DMS153 treated with DMSO at 0.1 percent for 48 hours (cell line): ENCODE results near the gene LAMA3.

Experiments
- DNase-seq: peaks from one replicate; lab custom pipeline; 2025; ENCODE audit not compliant: unreplicated experiment; lab: John Stamatoyannopoulos, UW

The LAMA3 gene

GRCh38 chr18:23897291-23897690 is 208.0 kb downstream of the LAMA3 start:
- no peak for DNase-seq

GRCh38 chr18:23897733-23898132 is 208.5 kb downstream of the LAMA3 start:
- no peak for DNase-seq

DNA sequence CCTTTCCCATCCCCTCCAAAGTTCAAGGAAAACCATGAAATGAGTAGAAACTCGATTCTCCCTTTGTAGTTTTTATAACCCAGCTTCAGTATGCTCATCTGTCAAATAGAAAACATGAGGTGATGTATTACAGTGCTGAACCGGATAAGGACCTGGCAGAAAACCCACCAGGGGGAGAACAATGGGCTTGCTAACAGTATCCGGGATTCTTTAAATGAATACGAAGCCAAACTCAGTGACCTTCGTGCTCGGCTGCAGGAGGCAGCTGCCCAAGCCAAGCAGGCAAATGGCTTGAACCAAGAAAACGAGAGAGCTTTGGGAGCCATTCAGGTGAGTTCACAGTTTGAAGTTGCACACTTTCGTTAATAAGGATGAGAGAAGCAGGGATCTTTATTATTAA is 211.7 kb downstream of the LAMA3 start:
- no peak for DNase-seq

DNA sequence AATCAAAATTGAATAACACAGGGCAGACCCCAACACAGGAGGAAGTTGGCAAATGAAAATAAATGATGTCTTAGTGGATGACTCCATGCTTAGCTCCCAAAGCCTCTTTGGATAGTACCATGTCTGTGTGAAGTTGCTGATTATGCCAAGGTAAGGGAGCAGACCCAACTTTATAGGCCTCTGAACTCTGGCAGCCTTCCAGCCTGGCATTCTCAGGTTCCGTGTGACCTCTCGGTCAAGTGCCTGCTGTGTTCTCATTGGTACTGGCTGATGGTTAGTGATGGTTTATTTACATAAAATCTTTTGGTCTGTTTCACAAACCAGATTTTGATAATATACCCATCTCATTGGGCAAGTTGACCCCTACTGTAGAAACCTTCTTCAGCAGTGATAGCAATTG is 213.1 kb downstream of the LAMA3 start:
- peak; percentile 55 for DNase-seq

GRCh38 chr18:23903971-23904370 is 214.7 kb downstream of the LAMA3 start:
- DNase-seq: no peak

DNA sequence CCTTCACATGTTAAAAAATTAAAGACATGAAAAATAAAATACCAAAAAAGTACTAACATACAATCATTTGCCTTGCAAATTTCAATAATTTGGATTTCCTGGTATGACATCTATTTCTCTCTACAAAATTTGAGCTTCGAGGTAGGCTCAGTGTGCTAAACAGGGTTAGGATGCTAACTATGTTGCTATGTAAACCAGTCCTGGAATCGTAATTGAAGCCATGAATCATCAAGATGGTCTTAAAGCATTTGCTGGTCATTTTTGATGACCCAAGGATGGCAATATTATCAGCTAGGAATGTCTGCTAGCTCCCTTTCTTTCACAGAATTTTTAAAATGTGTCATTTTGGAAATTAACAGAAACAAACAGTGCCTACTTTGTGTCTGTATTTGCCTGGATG is 217.4 kb downstream of the LAMA3 start:
- DNase-seq: no peak

DNA sequence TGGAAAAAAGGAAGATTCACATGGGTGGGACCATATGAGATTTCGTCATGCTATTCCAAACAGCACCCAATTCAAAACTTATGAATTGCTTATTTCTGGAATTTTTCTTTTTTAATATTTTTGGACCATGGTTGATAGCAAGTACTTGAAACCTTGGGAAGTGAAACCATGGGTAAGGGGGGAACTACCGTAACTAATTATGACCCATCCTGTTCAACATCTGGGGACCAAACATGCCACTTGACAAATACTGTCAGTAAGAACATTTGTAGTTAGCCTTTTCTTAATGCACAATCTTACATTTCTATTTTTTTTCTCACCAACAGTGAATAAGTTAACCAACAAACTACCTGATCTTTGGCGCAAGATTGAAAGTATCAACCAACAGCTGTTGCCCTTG is 219.6 kb downstream of the LAMA3 start:
- DNase-seq: no peak

DNA sequence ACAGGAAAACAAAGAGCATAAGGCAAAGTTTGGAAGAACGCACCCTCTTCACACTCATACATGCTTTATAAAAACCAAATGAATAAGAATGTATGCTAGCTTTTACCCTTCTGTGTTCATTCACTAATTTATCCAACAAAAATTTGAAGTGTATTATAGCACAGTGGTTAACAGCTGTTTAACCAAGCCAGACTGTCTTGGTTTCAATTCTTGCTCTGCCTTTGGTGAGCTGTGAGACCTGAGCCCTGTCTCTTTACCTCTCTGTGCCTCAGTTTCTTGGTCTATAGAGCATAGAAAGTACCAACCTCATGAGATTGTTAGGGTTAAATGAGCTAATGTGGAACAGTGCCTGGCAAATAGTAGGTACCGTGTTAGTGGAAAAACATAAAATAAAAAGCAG is 220.8 kb downstream of the LAMA3 start:
- no peak for DNase-seq

GRCh38 chr18:23912356-23912755 is 223.1 kb downstream of the LAMA3 start:
- no peak for DNase-seq

GRCh38 chr18:23916338-23916737 is 227.1 kb downstream of the LAMA3 start:
- DNase-seq: no peak

- DNase-seq: peak; percentile 67
These were observed 229.3 kb downstream of the LAMA3 start for GRCh38 chr18:23918395-23919032.

- DNase-seq: no peak
These were observed 230.8 kb downstream of the LAMA3 start for GRCh38 chr18:23920054-23920453.

- no peak for DNase-seq
These were observed 232.5 kb downstream of the LAMA3 start for GRCh38 chr18:23921716-23922285.

GRCh38 chr18:23922939-23923338 is 233.7 kb downstream of the LAMA3 start:
- no peak for DNase-seq

GRCh38 chr18:23924813-23925212 is 235.6 kb downstream of the LAMA3 start:
- DNase-seq: no peak

GRCh38 chr18:23926571-23926970 is 237.3 kb downstream of the LAMA3 start:
- DNase-seq: no peak

- DNase-seq: no peak
These were observed 238.8 kb downstream of the LAMA3 start for GRCh38 chr18:23927821-23928746.

- DNase-seq: no peak
These were observed 240.2 kb downstream of the LAMA3 start for GRCh38 chr18:23929362-23929930.

GRCh38 chr18:23930002-23930401 is 240.7 kb downstream of the LAMA3 start:
- no peak for DNase-seq

GRCh38 chr18:23932385-23933067 is 243.3 kb downstream of the LAMA3 start:
- no peak for DNase-seq

GRCh38 chr18:23933407-23933806 is 244.2 kb downstream of the LAMA3 start:
- DNase-seq: no peak
